PC-9 (cell line): ENCODE data around the gene CADM1. TPM values are rescaled to one million over a fixed set of nuclear protein-coding genes. Genes with fewer than 3 reads are reported as not detected.

Experiments
- BruUV-seq: library from RNA; stranded (reverse); fragments of 400-500 nt; replicated peaks from 2 replicates; lab custom pipeline; 2021; lab: Mats Ljungman, UMichigan
- CTCF ChIA-PET: fragments of 300-600 bp; sonication (Branson Sonifier 250); formaldehyde crosslinking; loops from one replicate; lab custom pipeline; 2022; ENCODE audit warnings: antibody characterized with exemption; lab: Charles Lee
- POLR2A ChIA-PET: fragments of 300-600 bp; sonication (Branson Sonifier 250); formaldehyde crosslinking; loops from one replicate; lab custom pipeline; 2022; ENCODE audit warnings: antibody characterized with exemption; ENCODE audit not compliant: unreplicated experiment; lab: Charles Lee
- DNase-seq, 2 experiments: peaks; one replicate each; pipeline versions ENCODE4 v3.0.0 to v3.0.0-alpha.2; 2015 to 2022; ENCODE audit warnings: mixed read lengths in 1 of 2
- H2AFZ ChIP-seq: fragments of 200-600 bp; sonication (generic); 2 replicates; pipeline ENCODE4 v1.8.1; 2017; ENCODE audit warnings: antibody characterized with exemption
- H3F3A ChIP-seq: fragments of 200-600 bp; sonication (generic); 2 replicates; pipeline ENCODE4 v1.8.1; 2017; ENCODE audit warnings: antibody characterized with exemption, mild to moderate bottlenecking, low read depth; ENCODE audit not compliant: insufficient read depth
- H3K27ac ChIP-seq: fragments of 200-600 bp; sonication (generic); 2 replicates; pipeline ENCODE4 v1.6.1; 2016; ENCODE audit warnings: mixed run types
- H3K27me3 ChIP-seq: fragments of 200-600 bp; sonication (generic); 2 replicates; pipeline ENCODE4 v1.6.1; 2016; ENCODE audit warnings: low read depth, mixed run types; ENCODE audit not compliant: insufficient read depth
- H3K36me3 ChIP-seq: fragments of 200-600 bp; sonication (generic); 2 replicates; pipeline ENCODE4 v1.6.1; 2016; ENCODE audit warnings: low read depth, mixed run types
- H3K4me1 ChIP-seq: fragments of 200-600 bp; sonication (generic); replicated peaks from 2 replicates; pipeline ENCODE4 v1.6.1; 2016; ENCODE audit warnings: mixed run types; ENCODE audit not compliant: insufficient read depth
- H3K4me2 ChIP-seq: fragments of 200-600 bp; sonication (generic); 2 replicates; pipeline ENCODE4 v1.6.1; 2017; ENCODE audit warnings: mixed run types
- H3K4me3 ChIP-seq: fragments of 200-600 bp; sonication (generic); 2 replicates; pipeline ENCODE4 v1.6.1; 2016; ENCODE audit warnings: mixed run types
- H3K79me2 ChIP-seq: fragments of 200-600 bp; sonication (generic); 2 replicates; pipeline ENCODE4 v1.6.1; 2017; ENCODE audit warnings: low read depth, mixed run types
- H3K9me2 ChIP-seq: fragments of 200-600 bp; sonication (generic); 2 replicates; pipeline ENCODE4 v1.8.1; 2017; ENCODE audit warnings: mild to moderate bottlenecking; ENCODE audit not compliant: insufficient read depth
- H3K9me3 ChIP-seq: fragments of 200-600 bp; sonication (generic); 2 replicates; pipeline ENCODE4 v1.8.1; 2016; ENCODE audit warnings: low read depth; ENCODE audit not compliant: insufficient read depth
- H4K20me1 ChIP-seq: fragments of 200-600 bp; sonication (generic); 2 replicates; pipeline ENCODE4 v1.8.1; 2017; ENCODE audit not compliant: insufficient read depth
- CTCF ChIP-seq: fragments of 200-600 bp; sonication (generic); conservative IDR thresholded peaks from 2 replicates; pipeline ENCODE4 v1.6.1; 2017; ENCODE audit warnings: mixed run types, antibody characterized with exemption, mild to moderate bottlenecking, moderate library complexity
- EZH2 ChIP-seq: fragments of 200-600 bp; sonication (generic); IDR thresholded peaks from 2 replicates; pipeline ENCODE4 v1.8.0; 2017; ENCODE audit warnings: antibody characterized with exemption, low read depth
- intact Hi-C: fragments of 100-400 bp; cut with micrococcal nuclease; formaldehyde crosslinking; loops from one replicate; pipeline ENCODE4 v1.10.0; 2022; ENCODE audit not compliant: unreplicated experiment
- total RNA-seq: library from RNA; stranded (reverse); gene quantifications from 2 replicates; pipeline ENCODE4 v1.2.3, GENCODE V29; 2021

Gene CADM1
- total RNA-seq, 1 experiment from 2014 or later, result not detected

DNA sequence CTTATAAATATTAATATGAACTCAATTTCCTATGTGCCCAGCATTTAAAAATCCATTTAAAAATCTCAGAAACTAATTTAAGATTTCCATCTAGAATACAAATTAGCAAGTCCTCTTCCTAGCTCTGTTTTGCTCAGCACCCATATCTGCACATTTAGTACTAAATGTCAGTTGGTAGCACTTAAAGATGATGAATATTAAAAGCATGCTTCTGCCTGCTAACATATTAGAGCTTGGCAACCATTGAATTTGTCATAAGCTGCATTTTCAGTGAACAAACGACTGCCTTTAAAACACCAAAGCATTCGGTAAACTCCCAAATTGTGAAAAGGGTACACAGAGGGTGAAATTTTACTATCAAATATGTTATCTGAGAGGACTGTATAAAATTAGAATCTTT, 177.7 kb downstream of the CADM1 start:
- no peaks in the 10 kb centered on the region for H3K9me3 ChIP-seq
- H3K4me1 ChIP-seq, result no peaks in the 10 kb centered on the region
- no TSS peak for BruUV-seq
- no peak for DNase-seq
- no peak overlapping the region for H3K27ac ChIP-seq
- 0 out of 2 replicates have a peak, but pooled peaks cover 4% of the 10 kb centered on the region for H3K27me3 ChIP-seq
- no peak overlapping the region for H2AFZ ChIP-seq
- H3K9me2 ChIP-seq, result no peaks in the 10 kb centered on the region
- ChIA-PET POLR2A (no interaction called here), CTCF (no interaction called here)
- H3K79me2 ChIP-seq, result no peaks in the 10 kb centered on the region
- H3K4me3 ChIP-seq, result no peak overlapping the region
- no peak for TF ChIP-seq EZH2
- TF ChIP-seq CTCF, result no peak
- intact Hi-C loops, result loop anchor here (10.0 kb wide), 1 partner anchor 948 kb away; no protein-coding TSS in a partner anchor
- no peaks in the 10 kb centered on the region for H4K20me1 ChIP-seq
- no peaks in the 10 kb centered on the region for H3F3A ChIP-seq
- H3K36me3 ChIP-seq, result no peaks in the 10 kb centered on the region
- no peak overlapping the region for H3K4me2 ChIP-seq

- Histone ChIP-seq H3K27me3 (0 out of 2 replicates have a peak, but pooled peaks cover 4% of the 10 kb centered on the region), H3F3A (no peaks in the 10 kb centered on the region), H4K20me1 (no peaks in the 10 kb centered on the region), H3K36me3 (no peaks in the 10 kb centered on the region), H3K9me2 (no peaks in the 10 kb centered on the region), H3K27ac (no peak overlapping the region), H3K9me3 (no peaks in the 10 kb centered on the region), H2AFZ (no peak overlapping the region), H3K4me1 (no peaks in the 10 kb centered on the region), H3K79me2 (no peaks in the 10 kb centered on the region), H3K4me3 (no peak overlapping the region), H3K4me2 (no peak overlapping the region)
- BruUV-seq, result no TSS peak
- DNase-seq, result no peak
- intact Hi-C loops, result loop anchor here (10.0 kb wide), 1 partner anchor 949 kb away; no protein-coding TSS in a partner anchor
- TF ChIP-seq CTCF, result no peak
- TF ChIP-seq EZH2, result no peak
- POLR2A ChIA-PET, result no interaction called here
- CTCF ChIA-PET, result no interaction called here
These were observed 178.7 kb downstream of the CADM1 start for GRCh38 chr11:115325523-115325922.

DNA sequence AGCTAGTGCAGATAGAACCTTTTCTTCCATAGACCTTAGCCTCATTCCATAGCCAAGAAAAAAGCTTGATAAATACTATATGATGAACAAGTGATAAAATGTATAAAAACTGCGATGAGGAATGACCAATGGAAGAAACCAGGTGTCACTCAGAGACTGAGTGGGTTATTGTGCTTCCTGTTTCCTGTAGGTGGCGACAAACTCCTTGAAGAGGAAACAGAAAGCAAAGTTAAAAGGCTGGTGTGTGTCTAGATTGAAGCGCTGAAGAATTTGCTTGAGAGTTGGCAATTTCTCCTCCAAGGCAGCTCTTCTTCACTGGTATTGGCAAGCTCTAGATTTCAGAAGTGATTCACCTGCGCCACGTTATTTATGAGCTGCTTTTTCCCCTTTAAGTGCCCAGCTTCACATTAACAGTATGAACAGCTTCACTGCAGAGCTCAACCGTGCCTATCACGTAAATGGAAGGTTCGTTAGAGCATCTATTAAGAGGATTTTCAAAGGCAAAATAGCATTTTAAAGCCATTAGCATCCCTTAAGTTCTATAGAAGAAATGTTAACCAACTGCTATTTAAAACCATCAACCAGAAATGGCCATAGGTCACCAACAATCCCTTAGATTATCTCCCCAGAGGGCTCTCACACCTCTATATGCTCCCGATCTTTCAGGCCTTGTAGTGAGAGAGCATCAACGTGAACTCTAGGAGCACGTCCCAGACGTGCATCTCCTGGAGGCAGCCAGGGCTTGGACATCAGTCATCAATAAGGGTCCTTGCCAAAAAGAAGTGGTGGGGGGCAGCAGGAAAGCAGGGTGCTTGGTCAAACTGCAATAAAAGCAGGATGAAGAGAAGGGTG, 179.4 kb downstream of the CADM1 start:
- no peaks in the 10 kb centered on the region for H3K79me2 ChIP-seq
- no TSS peak for BruUV-seq
- DNase-seq, result peak; percentile 1 to 47
- ChIA-PET CTCF (no interaction called here), POLR2A (no interaction called here)
- H3K4me3 ChIP-seq, result no peak overlapping the region
- H3K27me3 ChIP-seq, result 0 out of 2 replicates have a peak, but pooled peaks cover 4% of the 10 kb centered on the region
- H2AFZ ChIP-seq, result no peak overlapping the region
- H3K27ac ChIP-seq, result no peak overlapping the region
- H3K9me2 ChIP-seq, result no peaks in the 10 kb centered on the region
- intact Hi-C loops, result loop anchor here (10.0 kb wide), 1 partner anchor 950 kb away; no protein-coding TSS in a partner anchor
- H3F3A ChIP-seq, result no peaks in the 10 kb centered on the region
- TF ChIP-seq CTCF (peak; percentile 78), EZH2 (no peak)
- no peaks in the 10 kb centered on the region for H3K36me3 ChIP-seq
- no peaks in the 10 kb centered on the region for H3K9me3 ChIP-seq
- H3K4me1 ChIP-seq, result no peaks in the 10 kb centered on the region
- 0 out of 2 replicates have a peak, but pooled peaks cover 4% of the 10 kb centered on the region for H4K20me1 ChIP-seq
- H3K4me2 ChIP-seq, result peak overlapping the region; percentile 24; the same call in 1 of the 2 replicates
